Raji (cell line): ENCODE results near the gene KHDC4.

ENCODE experiments used
- POLR2A ChIP-seq: IDR thresholded peaks from 2 replicates; pipeline ENCODE4 v1.6.1; 2011; ENCODE audit warnings: low read depth, low read length, control low read depth; ENCODE audit not compliant: insufficient read depth

Gene KHDC4

GRCh38 chr1:155880251-155880650, 54.0 kb downstream of the KHDC4 start:
- no peak for TF ChIP-seq POLR2A

- TF ChIP-seq POLR2A = no peak
Observed at GRCh38 chr1:155877945-155878344, 56.3 kb downstream of the KHDC4 start.

GRCh38 chr1:155873860-155874259, 60.4 kb downstream of the KHDC4 start:
- TF ChIP-seq POLR2A = no peak

GRCh38 chr1:155872527-155872926, 61.7 kb downstream of the KHDC4 start:
- TF ChIP-seq POLR2A = no peak

- no peak for TF ChIP-seq POLR2A
Observed at GRCh38 chr1:155871390-155871789, 62.8 kb downstream of the KHDC4 start.

GRCh38 chr1:155867766-155868165, 66.4 kb downstream of the KHDC4 start:
- no peak for TF ChIP-seq POLR2A

GRCh38 chr1:155864393-155864792, 69.8 kb downstream of the KHDC4 start:
- TF ChIP-seq POLR2A = no peak
